Cerebellar nuclear complex (tissue), 1 donor: ENCODE results near the gene SLCO6A1.

ENCODE experiments used
- DNase-seq, 2 experiments: peaks; one replicate each; lab custom pipeline; 2025; lab: John Stamatoyannopoulos, UW

SLCO6A1 gene

GRCh38 chr5:102451082-102451481, 47.7 kb downstream of the SLCO6A1 start:
- DNase-seq, result no peak

GRCh38 chr5:102450313-102450990, 48.3 kb downstream of the SLCO6A1 start:
- DNase-seq, result no peak

- no peak for DNase-seq
Observed at GRCh38 chr5:102433473-102433872, 65.3 kb downstream of the SLCO6A1 start.

GRCh38 chr5:102421647-102422046, 77.2 kb downstream of the SLCO6A1 start:
- no peak for DNase-seq

GRCh38 chr5:102418531-102418930, 80.3 kb downstream of the SLCO6A1 start:
- DNase-seq, result no peak

GRCh38 chr5:102414448-102414847, 84.4 kb downstream of the SLCO6A1 start:
- DNase-seq, result no peak

- DNase-seq, result no peak
Observed at GRCh38 chr5:102388235-102388634, 110.6 kb downstream of the SLCO6A1 start.

- no peak for DNase-seq
Observed at GRCh38 chr5:102385365-102385764, 113.4 kb downstream of the SLCO6A1 start.

- no peak for DNase-seq
Observed at GRCh38 chr5:102380174-102380573, 118.6 kb downstream of the SLCO6A1 start.

GRCh38 chr5:102375876-102376275, 122.9 kb downstream of the SLCO6A1 start:
- DNase-seq, result no peak

GRCh38 chr5:102375272-102375671, 123.5 kb downstream of the SLCO6A1 start:
- no peak for DNase-seq

GRCh38 chr5:102368392-102368791, 130.4 kb downstream of the SLCO6A1 start:
- no peak for DNase-seq

GRCh38 chr5:102341681-102342288, 157.0 kb downstream of the SLCO6A1 start:
- DNase-seq, result no peak

GRCh38 chr5:102324714-102325113, 174.1 kb downstream of the SLCO6A1 start:
- DNase-seq, result no peak
